Measurements from ENCODE around the gene UPF2.
"Not testable (repeated sequence)": the region's sequence is repeated elsewhere in the genome, so short reads cannot be mapped to it uniquely, and the experiment has no call there.

The UPF2 gene

DNA sequence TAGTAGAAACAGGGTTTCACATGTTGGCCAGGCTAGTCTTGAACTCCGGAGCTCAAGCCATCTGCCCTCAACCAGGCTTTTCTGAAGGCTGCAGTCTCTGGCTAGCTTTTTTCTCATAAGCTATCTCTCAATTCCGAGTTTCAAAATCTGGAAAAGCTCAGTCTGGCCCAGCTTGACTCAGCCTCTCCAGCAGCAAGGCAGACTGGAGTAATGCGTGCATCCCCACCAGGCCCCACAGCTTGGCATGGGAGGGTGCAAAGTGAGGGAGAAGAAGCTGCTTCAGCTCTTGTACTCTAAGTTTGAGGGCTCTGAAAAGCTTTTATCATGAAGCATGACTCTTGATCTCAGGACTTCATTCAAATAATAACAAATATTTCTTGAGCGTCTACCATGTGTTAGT is 30.9 kb upstream of the UPF2 start:
- no peak overlapping the region for H3K27ac ChIP-seq
- TF ChIP-seq ZFX (IDR thresholded peaks at IDR 0.05; ENCODE audit: borderline replicate concordance) = no peak
- TF ChIP-seq, protein P1, sequence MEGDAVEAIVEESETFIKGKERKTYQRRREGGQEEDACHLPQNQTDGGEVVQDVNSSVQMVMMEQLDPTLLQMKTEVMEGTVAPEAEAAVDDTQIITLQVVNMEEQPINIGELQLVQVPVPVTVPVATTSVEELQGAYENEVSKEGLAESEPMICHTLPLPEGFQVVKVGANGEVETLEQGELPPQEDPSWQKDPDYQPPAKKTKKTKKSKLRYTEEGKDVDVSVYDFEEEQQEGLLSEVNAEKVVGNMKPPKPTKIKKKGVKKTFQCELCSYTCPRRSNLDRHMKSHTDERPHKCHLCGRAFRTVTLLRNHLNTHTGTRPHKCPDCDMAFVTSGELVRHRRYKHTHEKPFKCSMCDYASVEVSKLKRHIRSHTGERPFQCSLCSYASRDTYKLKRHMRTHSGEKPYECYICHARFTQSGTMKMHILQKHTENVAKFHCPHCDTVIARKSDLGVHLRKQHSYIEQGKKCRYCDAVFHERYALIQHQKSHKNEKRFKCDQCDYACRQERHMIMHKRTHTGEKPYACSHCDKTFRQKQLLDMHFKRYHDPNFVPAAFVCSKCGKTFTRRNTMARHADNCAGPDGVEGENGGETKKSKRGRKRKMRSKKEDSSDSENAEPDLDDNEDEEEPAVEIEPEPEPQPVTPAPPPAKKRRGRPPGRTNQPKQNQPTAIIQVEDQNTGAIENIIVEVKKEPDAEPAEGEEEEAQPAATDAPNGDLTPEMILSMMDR (IDR thresholded peaks at IDR 0.05) = no peak

DNA sequence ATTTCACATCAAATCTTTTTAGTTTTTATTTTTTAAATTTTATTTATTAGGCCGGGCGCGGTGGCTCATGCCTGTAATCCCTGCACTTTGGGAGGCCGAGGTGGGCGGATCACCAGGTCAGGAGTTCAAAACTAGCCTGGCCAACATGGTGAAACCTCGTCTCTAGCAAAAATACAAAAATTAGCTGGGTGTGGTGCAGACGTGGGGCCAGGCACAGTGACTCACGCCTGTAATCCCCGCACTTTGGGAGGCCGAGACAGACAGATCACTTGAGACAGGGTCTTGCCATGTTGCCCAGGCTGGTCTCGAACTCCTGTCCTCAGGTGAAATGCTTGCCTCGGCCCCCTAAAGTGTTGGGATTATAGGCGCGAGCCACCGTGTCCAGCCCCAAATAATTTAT is 28.8 kb upstream of the UPF2 start:
- H3K27ac ChIP-seq = not testable (repeated sequence)

DNA sequence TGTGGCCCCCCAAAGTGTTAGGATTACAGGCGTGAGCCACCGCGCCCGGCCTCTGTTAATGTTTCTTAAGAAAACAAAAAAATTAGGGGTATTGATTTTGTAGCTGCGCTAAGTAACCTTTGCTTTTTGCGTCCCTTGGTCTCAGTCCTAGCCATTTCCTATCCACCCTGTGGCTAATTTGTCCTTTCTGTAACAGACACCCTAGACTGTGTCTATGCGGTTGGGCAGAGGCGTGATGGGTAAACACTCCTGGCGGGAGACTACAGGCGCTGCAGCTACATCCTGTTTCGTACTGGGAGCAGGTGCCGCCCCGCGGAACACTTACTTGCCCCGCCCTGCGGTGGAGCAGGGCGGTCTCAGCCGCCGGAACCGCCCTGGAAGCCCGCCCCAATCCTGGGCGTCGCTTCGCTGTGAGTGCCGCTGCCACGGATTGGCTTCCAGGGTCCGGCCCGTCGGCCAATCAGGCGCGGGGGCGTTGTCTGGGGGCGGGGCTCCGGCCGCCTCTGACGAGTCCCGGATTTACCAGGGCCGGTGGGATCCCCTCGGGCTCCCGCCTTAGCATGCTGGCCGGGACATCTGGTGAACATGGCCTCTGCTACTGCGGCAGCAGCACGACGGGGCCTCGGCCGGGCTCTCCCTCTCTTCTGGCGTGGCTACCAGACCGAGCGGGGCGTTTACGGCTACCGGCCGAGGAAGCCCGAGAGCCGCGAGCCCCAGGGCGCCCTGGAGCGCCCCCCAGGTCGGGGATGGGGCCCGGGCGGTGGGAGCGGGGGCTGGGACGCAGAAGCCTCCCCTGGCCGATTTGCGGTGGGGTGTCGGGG is 26.1 kb upstream of the UPF2 start, which contains the start of gene DHTKD1:
Gene DHTKD1 (plus strand): TSS at position 506 of the 821 bp plus-strand sequence. CDS start 80 bp downstream, at position 586.
- peak within 1 kb of the TSS; percentile 89 for H3K27ac ChIP-seq
- TF ChIP-seq, protein P1 (IDR thresholded peaks at IDR 0.05) = no peak
- TF ChIP-seq ZFX (IDR thresholded peaks at IDR 0.05; ENCODE audit: borderline replicate concordance) = no peak

DNA sequence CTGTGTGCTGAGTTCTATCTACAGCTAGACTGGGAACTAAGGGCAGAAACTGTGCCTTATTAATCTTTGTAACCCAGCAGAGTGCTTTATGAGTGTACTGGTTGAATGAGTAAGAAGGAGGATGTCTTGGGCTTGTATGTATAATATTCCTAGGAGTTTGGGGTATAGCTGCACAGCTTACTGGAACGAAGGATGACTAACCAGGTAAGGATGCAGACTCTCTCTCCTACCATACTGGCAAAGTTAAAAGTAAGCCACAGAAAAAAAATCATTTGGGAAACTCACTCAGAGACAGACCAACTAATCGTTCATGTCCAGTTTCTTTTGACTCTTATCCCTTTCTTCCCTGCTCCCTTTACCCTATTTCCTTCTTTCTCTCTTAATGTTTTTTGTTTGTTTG is 24.7 kb upstream of the UPF2 start:
- no peak overlapping the region; the same call in 1 of the 2 replicates for H3K27ac ChIP-seq
- TF ChIP-seq ZFX (IDR thresholded peaks at IDR 0.05; ENCODE audit: borderline replicate concordance) = no peak
- TF ChIP-seq, protein P1 (IDR thresholded peaks at IDR 0.05) = no peak

DNA sequence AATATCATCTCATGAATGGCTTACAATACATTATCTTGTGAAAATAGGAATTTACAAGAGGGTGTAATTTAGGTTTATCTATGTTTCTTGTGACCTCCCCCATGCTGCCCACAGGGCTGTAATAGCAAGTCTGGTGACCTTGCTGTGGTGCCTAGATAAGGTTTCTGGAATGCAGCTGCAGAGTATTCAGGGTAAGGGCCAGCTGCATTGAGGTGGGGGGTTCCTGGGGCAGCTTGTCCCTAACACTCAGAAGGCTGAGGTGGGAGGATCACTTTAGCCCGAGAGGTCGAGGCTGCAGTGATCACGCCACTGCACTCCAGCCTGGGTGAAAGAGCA is 20.8 kb upstream of the UPF2 start:
- TF ChIP-seq, protein P1 (IDR thresholded peaks at IDR 0.05) = no peak
- no peak for TF ChIP-seq ZFX (IDR thresholded peaks at IDR 0.05; ENCODE audit: borderline replicate concordance)
- H3K27ac ChIP-seq = no peak overlapping the region

DNA sequence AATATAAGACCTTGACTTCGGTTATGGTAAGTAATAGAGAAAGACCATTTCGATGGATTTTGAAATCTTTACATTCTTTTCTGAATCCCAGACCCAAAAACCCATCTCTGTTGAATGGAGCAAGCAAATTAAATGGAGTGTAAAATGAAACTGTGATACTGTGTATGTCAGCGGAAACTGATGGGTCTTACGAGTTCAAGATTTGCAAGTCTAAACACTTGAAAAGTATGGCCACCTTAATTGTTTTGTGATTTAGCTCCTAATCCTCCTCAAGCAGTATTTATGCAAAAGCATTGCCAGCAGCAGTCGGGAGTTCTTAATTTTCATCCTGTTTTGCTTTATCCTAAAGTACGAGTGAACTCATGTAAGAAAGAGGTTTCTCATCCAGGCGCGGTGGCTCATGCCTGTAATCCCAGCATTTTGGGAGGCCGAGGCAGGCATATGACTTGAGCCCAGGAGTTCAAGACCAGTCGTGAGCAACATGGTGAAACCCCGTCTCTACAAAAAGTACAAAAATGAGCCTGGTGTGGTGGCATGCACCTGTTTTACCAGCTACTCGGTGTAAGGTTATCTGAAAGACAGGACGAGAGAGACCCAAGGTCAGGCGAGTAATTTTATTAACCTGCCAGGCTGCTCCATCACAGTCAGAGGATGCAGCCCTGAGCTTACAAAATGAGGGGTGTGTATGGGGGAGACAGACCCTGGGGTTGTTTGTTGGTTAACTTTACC is 20.3 kb upstream of the UPF2 start:
- H3K27ac ChIP-seq = no peak overlapping the region
- TF ChIP-seq, protein P1 (IDR thresholded peaks at IDR 0.05) = no peak
- no peak for TF ChIP-seq ZFX (IDR thresholded peaks at IDR 0.05; ENCODE audit: borderline replicate concordance)

DNA sequence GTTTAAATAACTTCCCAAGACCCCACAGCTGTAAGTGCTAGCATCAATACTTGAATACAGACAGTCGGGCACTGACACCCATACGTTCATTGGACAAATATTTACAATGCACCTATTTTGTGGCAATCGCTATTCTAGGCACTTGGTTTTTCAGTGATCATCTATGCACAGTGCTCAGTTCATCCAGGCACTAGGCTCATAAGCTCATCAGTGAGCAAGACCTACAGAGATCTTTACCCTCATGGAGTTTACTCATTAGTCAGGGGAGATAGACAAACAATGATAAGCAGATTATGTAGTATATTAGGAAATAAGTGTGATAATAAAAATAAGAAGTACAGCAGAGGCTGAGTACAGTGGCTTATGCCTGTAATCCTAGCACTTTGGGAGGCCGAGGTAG is 18.5 kb upstream of the UPF2 start:
- H3K27ac ChIP-seq = no peak overlapping the region
- TF ChIP-seq, protein P1 (IDR thresholded peaks at IDR 0.05) = no peak
- TF ChIP-seq ZFX (IDR thresholded peaks at IDR 0.05; ENCODE audit: borderline replicate concordance) = no peak
